Measurements from ENCODE around the gene RAP1GAP2.

Gene RAP1GAP2

DNA sequence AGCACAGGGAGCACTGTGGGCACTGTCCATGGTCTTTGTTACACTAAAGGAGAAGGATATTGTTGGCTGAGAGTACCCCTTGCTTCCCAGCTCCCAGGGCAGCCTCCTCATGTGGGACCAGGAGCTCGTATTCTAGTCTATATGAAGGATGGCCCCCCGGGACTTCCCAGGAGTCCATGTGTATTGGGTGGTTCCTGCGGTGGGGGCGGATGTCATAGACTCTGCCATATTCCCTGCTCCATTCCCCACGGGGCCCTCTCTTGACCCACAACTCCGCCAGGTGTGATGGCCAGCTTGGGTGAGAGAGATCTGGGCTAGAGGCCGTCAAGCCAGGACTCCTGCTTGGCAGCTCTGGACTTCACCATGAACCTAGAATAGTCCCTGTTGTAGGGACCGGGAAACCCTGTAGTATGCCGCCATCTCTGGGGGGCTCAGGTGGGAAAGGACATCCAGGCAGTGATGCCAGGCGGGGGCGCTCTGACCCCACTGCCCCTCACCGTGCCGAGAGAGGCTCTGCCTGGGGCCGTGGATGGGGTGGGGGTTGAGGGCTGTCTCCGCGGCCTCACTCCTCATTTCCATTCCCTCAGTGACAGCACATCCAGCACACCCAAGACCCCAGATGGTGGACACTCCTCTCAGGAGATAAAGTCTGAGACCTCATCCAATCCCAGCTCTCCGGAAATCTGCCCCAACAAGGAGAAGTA lies 229.3 kb downstream of the RAP1GAP2 start:
- no CpG with 5 or more reads among the region's 17 CpGs for WGBS (ENCODE audit: extremely low coverage, insufficient coverage, insufficient read length)
- H4K8ac ChIP-seq (ENCODE audit: low read depth, low read length), result no peak overlapping the region

DNA sequence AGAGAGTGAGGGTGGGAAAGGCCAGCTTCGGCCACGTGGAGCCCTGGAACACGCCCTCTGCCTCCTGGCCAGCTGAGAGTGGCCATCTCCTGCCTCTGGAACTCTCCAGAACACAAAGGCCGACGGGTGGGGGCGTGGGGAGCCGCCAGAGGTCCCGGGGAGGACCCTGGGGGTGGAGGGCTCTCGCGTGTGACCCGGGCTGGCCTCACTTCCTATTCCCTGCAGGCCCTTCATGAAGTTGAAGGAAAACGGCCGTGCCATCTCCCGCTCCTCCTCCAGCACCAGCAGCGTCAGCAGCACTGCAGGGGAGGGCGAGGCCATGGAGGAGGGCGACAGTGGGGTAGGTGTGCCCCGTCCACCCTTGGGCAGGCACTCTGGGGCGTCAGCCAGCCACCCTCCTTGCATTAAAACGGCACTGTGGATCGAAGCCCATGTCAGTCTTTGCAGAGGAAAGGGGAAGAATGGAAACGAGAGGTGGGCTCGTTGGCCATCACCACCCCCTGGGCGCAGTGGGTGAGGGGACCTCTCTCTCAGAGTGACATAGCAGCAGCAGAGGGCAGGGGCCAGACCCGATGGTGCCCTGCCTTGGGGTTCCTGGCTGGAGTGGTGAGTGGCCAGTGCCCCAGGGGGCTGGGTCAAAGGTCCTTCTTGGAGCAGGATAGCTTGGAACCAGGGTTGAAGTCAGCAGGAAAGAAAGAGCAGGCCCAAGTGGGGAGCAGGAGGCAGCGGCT lies 230.1 kb downstream of the RAP1GAP2 start:
- no peaks in the 10 kb centered on the region for H3K9me3 ChIP-seq (ENCODE audit: insufficient read depth, low read depth, low read length)
- peaks cover 9 to 18% of the 10 kb centered on the region in 2 experiments for H3K36me3 ChIP-seq (ENCODE audit: control insufficient read depth in 1 of 2, insufficient read depth in 2 of 2, low read length in 2 of 2)
- H3K4ac ChIP-seq (ENCODE audit: low read depth, low read length), result no peak overlapping the region
- no peaks in the 10 kb centered on the region for H3K79me2 ChIP-seq (ENCODE audit: control insufficient read depth, insufficient read depth, low read length, poor library complexity)
- H2BK12ac ChIP-seq (ENCODE audit: low read length), result no peak overlapping the region
- H3K4me2 ChIP-seq (ENCODE audit: low read length), result no peak overlapping the region
- no peak overlapping the region for H2AK5ac ChIP-seq (ENCODE audit: low read length)
- no peak overlapping the region for H3K4me3 ChIP-seq (ENCODE audit: low read depth, low read length)
- no peak overlapping the region for H2BK5ac ChIP-seq (ENCODE audit: low read depth, low read length, poor library complexity)
- H3K18ac ChIP-seq (ENCODE audit: low read length), result no peak overlapping the region
- H4K12ac ChIP-seq (ENCODE audit: low read depth, low read length), result no peak overlapping the region
- H3K23ac ChIP-seq (ENCODE audit: low read length), result no peak overlapping the region
- H4K91ac ChIP-seq (ENCODE audit: low read depth, low read length), result no peak overlapping the region
- H3K4me1 ChIP-seq (ENCODE audit: control insufficient read depth in 1 of 2, insufficient read depth in 2 of 2, low read length in 2 of 2), result no peaks in the 10 kb centered on the region
- H2AFZ ChIP-seq (ENCODE audit: insufficient read depth, low read length, poor library complexity), result no peak overlapping the region
- no peak for DNase-seq
- no peaks in the 10 kb centered on the region for H3K27me3 ChIP-seq (ENCODE audit: insufficient read depth, low read length)
- no peak overlapping the region for H4K8ac ChIP-seq (ENCODE audit: low read depth, low read length)
- H2BK120ac ChIP-seq (ENCODE audit: insufficient read depth, low read length, poor library complexity), result no peak overlapping the region
- no peak overlapping the region for H3K14ac ChIP-seq (ENCODE audit: low read length)
- WGBS (ENCODE audit: extremely low coverage, insufficient coverage, insufficient read length), result no CpG with 5 or more reads among the region's 26 CpGs
- H3K79me1 ChIP-seq (ENCODE audit: low read length), result no peaks in the 10 kb centered on the region
- no peak overlapping the region for H3K9ac ChIP-seq (ENCODE audit: low read length)
- no peak overlapping the region for H3K27ac ChIP-seq (ENCODE audit: low read depth, low read length)

More for the DNA sequence above, 229.3 kb downstream of the RAP1GAP2 start:
- Histone ChIP-seq H2BK120ac (ENCODE audit: insufficient read depth, low read length, poor library complexity) (no peak overlapping the region), H2BK5ac (ENCODE audit: low read depth, low read length, poor library complexity) (no peak overlapping the region), H4K12ac (ENCODE audit: low read depth, low read length) (peak overlapping the region; percentile 17), H3K9ac (ENCODE audit: low read length) (no peak overlapping the region), H4K91ac (ENCODE audit: low read depth, low read length) (no peak overlapping the region), H3K9me3 (ENCODE audit: insufficient read depth, low read depth, low read length) (peaks cover under 1% of the 10 kb centered on the region), H3K18ac (ENCODE audit: low read length) (no peak overlapping the region), H3K4me3 (ENCODE audit: low read depth, low read length) (no peak overlapping the region), H3K23ac (ENCODE audit: low read length) (no peak overlapping the region), H3K14ac (ENCODE audit: low read length) (no peak overlapping the region), H2BK12ac (ENCODE audit: low read length) (no peak overlapping the region), H3K27me3 (ENCODE audit: insufficient read depth, low read length) (no peaks in the 10 kb centered on the region), H3K4ac (ENCODE audit: low read depth, low read length) (no peak overlapping the region), H3K79me1 (ENCODE audit: low read length) (no peaks in the 10 kb centered on the region), H3K79me2 (ENCODE audit: control insufficient read depth, insufficient read depth, low read length, poor library complexity) (no peaks in the 10 kb centered on the region), H2AK5ac (ENCODE audit: low read length) (no peak overlapping the region), H3K36me3 (ENCODE audit: control insufficient read depth in 1 of 2, insufficient read depth in 2 of 2, low read length in 2 of 2) (peaks cover 9 to 14% of the 10 kb centered on the region in 2 experiments), H3K27ac (ENCODE audit: low read depth, low read length) (no peak overlapping the region), H3K4me2 (ENCODE audit: low read length) (no peak overlapping the region), H3K4me1 (ENCODE audit: control insufficient read depth in 1 of 2, insufficient read depth in 2 of 2, low read length in 2 of 2) (no peaks in the 10 kb centered on the region), H2AFZ (ENCODE audit: insufficient read depth, low read length, poor library complexity) (no peak overlapping the region)
- no peak for DNase-seq

DNA sequence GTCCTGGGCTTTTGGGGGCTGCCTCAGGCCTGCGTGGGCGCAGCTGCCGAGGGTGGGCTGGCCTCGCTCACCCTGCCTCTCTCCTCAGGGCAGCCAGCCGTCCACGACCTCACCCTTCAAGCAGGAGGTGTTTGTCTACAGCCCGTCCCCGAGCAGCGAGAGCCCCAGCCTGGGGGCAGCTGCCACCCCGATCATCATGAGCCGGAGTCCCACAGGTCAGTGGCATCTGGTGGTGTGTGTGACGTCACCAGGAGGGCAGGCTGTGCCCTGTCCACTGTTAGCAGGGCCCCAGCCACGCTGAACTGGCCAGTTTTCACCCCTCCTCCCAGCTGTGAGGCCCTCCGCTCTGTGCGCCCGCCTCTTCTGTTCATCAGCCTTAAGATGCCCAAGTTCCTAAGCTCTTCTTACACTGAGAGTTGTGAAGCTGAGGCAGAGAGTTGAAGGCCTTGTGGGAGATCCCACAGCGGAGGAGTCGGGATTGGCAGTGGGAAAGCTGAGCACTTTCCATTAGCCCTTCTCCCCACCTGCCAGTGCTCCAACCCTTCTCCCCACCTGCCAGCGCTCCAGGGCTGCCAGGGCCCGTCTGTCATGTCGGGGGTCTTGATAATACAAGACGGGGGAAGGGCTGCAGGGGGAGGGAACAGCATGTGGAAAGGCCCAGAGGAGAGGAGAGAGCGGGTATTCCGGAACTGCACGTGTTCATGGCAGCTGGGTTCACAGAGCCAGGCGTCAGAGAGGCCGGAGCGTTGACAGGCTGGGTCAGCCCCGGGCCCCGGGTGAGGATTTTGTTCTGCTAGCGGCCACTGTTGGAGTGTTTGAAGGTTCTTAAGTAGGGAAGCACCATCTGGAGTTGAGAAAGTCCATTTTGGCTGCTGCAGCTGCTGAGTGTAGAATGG lies 230.9 kb downstream of the RAP1GAP2 start:
- no peak overlapping the region for H3K23ac ChIP-seq (ENCODE audit: low read length)
- no peak overlapping the region for H4K8ac ChIP-seq (ENCODE audit: low read depth, low read length)
- H2BK12ac ChIP-seq (ENCODE audit: low read length), result no peak overlapping the region
- no peak overlapping the region for H3K4me3 ChIP-seq (ENCODE audit: low read depth, low read length)
- H4K12ac ChIP-seq (ENCODE audit: low read depth, low read length), result no peak overlapping the region
- DNase-seq, result no peak
- H2BK5ac ChIP-seq (ENCODE audit: low read depth, low read length, poor library complexity), result no peak overlapping the region
- no peak overlapping the region for H3K4ac ChIP-seq (ENCODE audit: low read depth, low read length)
- H3K4me1 ChIP-seq (ENCODE audit: control insufficient read depth in 1 of 2, insufficient read depth in 2 of 2, low read length in 2 of 2), result no peaks in the 10 kb centered on the region
- H3K27me3 ChIP-seq (ENCODE audit: insufficient read depth, low read length), result no peaks in the 10 kb centered on the region
- no peaks in the 10 kb centered on the region for H3K79me1 ChIP-seq (ENCODE audit: low read length)
- no peak overlapping the region for H3K9ac ChIP-seq (ENCODE audit: low read length)
- no peak overlapping the region for H2AFZ ChIP-seq (ENCODE audit: insufficient read depth, low read length, poor library complexity)
- no peak overlapping the region for H3K27ac ChIP-seq (ENCODE audit: low read depth, low read length)
- H2AK5ac ChIP-seq (ENCODE audit: low read length), result no peak overlapping the region
- WGBS (ENCODE audit: extremely low coverage, insufficient coverage, insufficient read length), result no CpG with 5 or more reads among the region's 31 CpGs
- no peak overlapping the region for H3K14ac ChIP-seq (ENCODE audit: low read length)
- H2BK120ac ChIP-seq (ENCODE audit: insufficient read depth, low read length, poor library complexity), result no peak overlapping the region
- H3K36me3 ChIP-seq (ENCODE audit: control insufficient read depth in 1 of 2, insufficient read depth in 2 of 2, low read length in 2 of 2), result peaks cover 9 to 18% of the 10 kb centered on the region in 2 experiments
- H3K9me3 ChIP-seq (ENCODE audit: insufficient read depth, low read depth, low read length), result no peaks in the 10 kb centered on the region
- no peak overlapping the region for H3K18ac ChIP-seq (ENCODE audit: low read length)
- H3K4me2 ChIP-seq (ENCODE audit: low read length), result no peak overlapping the region
- no peak overlapping the region for H4K91ac ChIP-seq (ENCODE audit: low read depth, low read length)
- H3K79me2 ChIP-seq (ENCODE audit: control insufficient read depth, insufficient read depth, low read length, poor library complexity), result no peaks in the 10 kb centered on the region

DNA sequence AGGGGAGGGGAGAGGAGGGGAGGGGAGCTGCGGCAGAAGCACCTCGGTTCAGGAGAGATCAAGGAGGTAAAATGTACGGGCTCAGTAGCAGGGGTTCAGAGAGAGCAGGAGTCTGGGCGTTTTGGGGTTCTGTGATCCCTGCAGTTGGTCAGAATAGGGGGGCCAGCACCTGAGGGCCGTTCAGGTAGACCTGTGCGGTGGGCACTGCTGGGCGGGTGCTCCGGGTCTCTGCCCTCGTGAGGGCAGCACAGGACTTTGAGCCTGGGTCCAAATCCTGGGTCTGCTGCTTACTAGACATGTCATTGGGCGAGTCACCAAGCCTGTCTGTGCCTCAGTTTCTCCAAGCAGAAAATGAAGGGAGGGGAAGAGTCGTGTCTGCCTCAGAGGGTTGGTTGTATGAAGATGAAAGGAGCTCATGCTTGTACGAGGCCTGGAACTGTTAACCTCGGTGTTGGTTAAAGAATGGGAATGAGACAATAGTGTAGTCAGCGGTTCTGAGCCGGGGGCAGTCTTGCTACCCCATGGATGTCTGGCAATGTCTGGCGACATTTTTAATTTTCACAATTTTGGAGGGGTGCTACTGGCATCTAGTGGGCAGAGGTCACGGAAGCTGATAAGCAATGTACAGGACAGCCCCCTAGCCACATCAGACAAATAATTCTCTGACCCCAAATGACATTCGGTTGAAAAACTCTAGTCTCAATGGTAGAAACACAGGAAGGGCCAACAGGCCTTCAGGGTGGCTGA lies 231.7 kb downstream of the RAP1GAP2 start:
- Histone ChIP-seq H4K8ac (ENCODE audit: low read depth, low read length) (no peak overlapping the region), H3K9ac (ENCODE audit: low read length) (no peak overlapping the region), H3K4me3 (ENCODE audit: low read depth, low read length) (no peak overlapping the region), H3K23ac (ENCODE audit: low read length) (no peak overlapping the region), H2BK5ac (ENCODE audit: low read depth, low read length, poor library complexity) (no peak overlapping the region), H3K4ac (ENCODE audit: low read depth, low read length) (no peak overlapping the region), H3K36me3 (ENCODE audit: control insufficient read depth in 1 of 2, insufficient read depth in 2 of 2, low read length in 2 of 2) (peaks cover 9 to 18% of the 10 kb centered on the region in 2 experiments), H4K91ac (ENCODE audit: low read depth, low read length) (no peak overlapping the region), H2AK5ac (ENCODE audit: low read length) (no peak overlapping the region), H3K79me2 (ENCODE audit: control insufficient read depth, insufficient read depth, low read length, poor library complexity) (no peaks in the 10 kb centered on the region), H3K9me3 (ENCODE audit: insufficient read depth, low read depth, low read length) (no peaks in the 10 kb centered on the region), H2AFZ (ENCODE audit: insufficient read depth, low read length, poor library complexity) (no peak overlapping the region), H3K27ac (ENCODE audit: low read depth, low read length) (no peak overlapping the region), H3K4me1 (ENCODE audit: control insufficient read depth in 1 of 2, insufficient read depth in 2 of 2, low read length in 2 of 2) (no peaks in the 10 kb centered on the region), H3K4me2 (ENCODE audit: low read length) (no peak overlapping the region), H2BK120ac (ENCODE audit: insufficient read depth, low read length, poor library complexity) (no peak overlapping the region), H3K14ac (ENCODE audit: low read length) (no peak overlapping the region), H3K27me3 (ENCODE audit: insufficient read depth, low read length) (no peaks in the 10 kb centered on the region), H3K18ac (ENCODE audit: low read length) (no peak overlapping the region), H3K79me1 (ENCODE audit: low read length) (no peaks in the 10 kb centered on the region), H4K12ac (ENCODE audit: low read depth, low read length) (no peak overlapping the region), H2BK12ac (ENCODE audit: low read length) (no peak overlapping the region)
- WGBS (ENCODE audit: extremely low coverage, insufficient coverage, insufficient read length), result no CpG with 5 or more reads among the region's 18 CpGs
- DNase-seq, result no peak
